ENCODE results near the gene ZNF121. TPM values are rescaled to one million over a fixed set of nuclear protein-coding genes. Genes with fewer than 3 reads are reported as not detected.
A peak's percentile ranks its signal among the peaks of the same experiment; 100 is the strongest.
"Not testable (repeated sequence)": the region's sequence is repeated elsewhere in the genome, so short reads cannot be mapped to it uniquely, and the experiment has no call there.

ZNF121 gene
- total RNA-seq, 1 experiment from 2014 or later = 41.1 TPM

GRCh38 chr19:9539921-9540320 is 44.4 kb downstream of the ZNF121 start:
- in situ Hi-C loops (cut with HindIII; ENCODE audit: low sequenced_read_pairs); DNase-seq (ENCODE audit: low spot score): not testable (repeated sequence)

GRCh38 chr19:9539201-9539600 is 45.1 kb downstream of the ZNF121 start:
- DNase-seq (ENCODE audit: low spot score); in situ Hi-C loops (cut with HindIII; ENCODE audit: low sequenced_read_pairs): not testable (repeated sequence)

GRCh38 chr19:9538183-9539058 is 45.9 kb downstream of the ZNF121 start, which contains the start of gene ZNF426:
TSS of gene ZNF426 (minus strand) at chr19:9538645. CDS start at chr19:9536232, 2,413 bp downstream.
- in situ Hi-C loops (cut with HindIII; ENCODE audit: low sequenced_read_pairs) = no loop called here
- peak; percentile 86 for DNase-seq (ENCODE audit: low spot score)

GRCh38 chr19:9535934-9536333 is 48.4 kb downstream of the ZNF121 start:
- in situ Hi-C loops (cut with HindIII; ENCODE audit: low sequenced_read_pairs) = no loop called here
- DNase-seq (ENCODE audit: low spot score) = no peak

GRCh38 chr19:9531933-9532332 is 52.4 kb downstream of the ZNF121 start:
- in situ Hi-C loops (cut with HindIII; ENCODE audit: low sequenced_read_pairs) = no loop called here
- DNase-seq (ENCODE audit: low spot score) = no peak

GRCh38 chr19:9528757-9529336 is 55.5 kb downstream of the ZNF121 start:
- in situ Hi-C loops (cut with HindIII; ENCODE audit: low sequenced_read_pairs) = no loop called here
- no peak for DNase-seq (ENCODE audit: low spot score)

- in situ Hi-C loops (cut with HindIII; ENCODE audit: low sequenced_read_pairs) = no loop called here
- no peak for DNase-seq (ENCODE audit: low spot score)
Measured at GRCh38 chr19:9523885-9524474, 60.3 kb downstream of the ZNF121 start.

Other genes with a start within 250 kb of the ZNF121 start
- 2.2 and 2.7 TPM in 2 replicates for gene ZNF177, start 221.5 kb downstream of the ZNF121 start, total RNA-seq (2014; rRNA removed; shearing (Covaris generic))
- 13.0 and 16.1 TPM in 2 replicates for gene ZNF266, start 148.9 kb downstream of the ZNF121 start, total RNA-seq (2014; rRNA removed; shearing (Covaris generic))
- gene ZNF560, start 85.9 kb downstream of the ZNF121 start, total RNA-seq (2014; rRNA removed; shearing (Covaris generic)) = not detected in 2 replicates
- 0.68 and 8.9 TPM in 2 replicates for gene ZNF426, start 45.9 kb downstream of the ZNF121 start, total RNA-seq (2014; rRNA removed; shearing (Covaris generic))
- 26.3 and 41.3 TPM in 2 replicates for gene ZNF561, start 36.7 kb upstream of the ZNF121 start, total RNA-seq (2014; rRNA removed; shearing (Covaris generic))
- gene ZNF562, start 90.6 kb upstream of the ZNF121 start, total RNA-seq (2014; rRNA removed; shearing (Covaris generic)) = 9.7 and 34.7 TPM in 2 replicates
- 6.2 and 12.6 TPM in 2 replicates for gene ZNF846, start 184.2 kb upstream of the ZNF121 start, total RNA-seq (2014; rRNA removed; shearing (Covaris generic))
- gene FBXL12, start 234.6 kb upstream of the ZNF121 start, total RNA-seq (2014; rRNA removed; shearing (Covaris generic)) = 23.4 and 32.4 TPM in 2 replicates
- gene UBL5, start 243.4 kb upstream of the ZNF121 start, total RNA-seq (2014; rRNA removed; shearing (Covaris generic)) = 338 and 361 TPM in 2 replicates

All from G401 (cell line).